Colon (tissue), 2 donors: Measurements from ENCODE around the gene MEN1.
"Not testable (repeated sequence)": the region's sequence is repeated elsewhere in the genome, so short reads cannot be mapped to it uniquely, and the experiment has no call there.

Source experiments
- FAIRE-seq: peaks from 2 replicates; lab custom pipeline; 2012; peaks lifted over from hg19 to GRCh38; lab: Jason Lieb, UNC
- donor health status: control.
- donor health status: control.

MEN1 gene

DNA sequence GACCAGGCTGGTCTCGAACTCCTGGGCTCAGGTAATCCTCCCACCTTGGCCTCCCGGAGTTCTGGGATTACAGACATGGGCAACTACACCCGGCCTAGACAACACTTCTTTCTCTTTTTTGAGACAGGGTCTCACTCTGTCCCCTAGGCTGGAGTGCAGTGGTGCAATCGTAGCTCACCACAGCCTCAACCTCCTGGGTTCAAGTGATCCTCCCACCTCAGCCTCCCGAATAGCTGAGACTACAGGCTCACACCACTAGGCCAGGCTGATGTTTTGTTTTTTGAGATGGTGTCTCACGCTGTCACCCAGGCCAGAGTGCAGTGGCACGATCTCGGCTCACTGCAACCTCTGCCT lies 35.4 kb upstream of the MEN1 start:
- FAIRE-seq = not testable (repeated sequence)

DNA sequence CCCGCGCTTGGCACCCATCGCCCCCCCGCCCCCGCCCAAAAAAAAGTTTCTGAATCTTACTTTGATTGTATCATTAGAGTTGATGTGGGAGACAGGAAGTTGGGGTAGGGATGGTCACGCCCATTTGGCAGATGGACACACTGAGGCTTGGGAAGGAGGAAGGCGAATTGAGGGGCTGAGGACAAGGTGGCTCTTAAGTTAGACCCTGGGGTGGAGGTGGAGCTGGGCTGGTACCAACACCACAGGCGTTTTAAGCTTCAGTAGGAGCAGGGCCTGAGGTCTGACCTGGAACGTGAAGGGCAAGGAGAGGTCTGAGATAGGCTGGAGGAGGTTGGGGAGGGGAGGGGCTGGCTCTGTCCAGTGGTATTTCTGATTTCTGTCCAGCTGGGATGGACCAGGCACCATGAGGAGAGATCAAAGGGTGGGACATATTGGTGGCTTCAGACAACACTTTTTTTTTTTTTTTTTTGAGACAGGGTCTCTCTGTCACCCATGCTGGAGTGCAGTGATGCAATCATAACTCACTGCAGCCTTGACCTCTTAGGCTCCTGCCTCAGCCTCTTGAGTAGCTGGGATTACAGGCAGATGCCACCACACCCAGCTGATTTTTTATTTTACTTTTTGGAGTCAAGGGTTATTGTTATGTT lies 34.9 kb upstream of the MEN1 start:
- FAIRE-seq = no peak

DNA sequence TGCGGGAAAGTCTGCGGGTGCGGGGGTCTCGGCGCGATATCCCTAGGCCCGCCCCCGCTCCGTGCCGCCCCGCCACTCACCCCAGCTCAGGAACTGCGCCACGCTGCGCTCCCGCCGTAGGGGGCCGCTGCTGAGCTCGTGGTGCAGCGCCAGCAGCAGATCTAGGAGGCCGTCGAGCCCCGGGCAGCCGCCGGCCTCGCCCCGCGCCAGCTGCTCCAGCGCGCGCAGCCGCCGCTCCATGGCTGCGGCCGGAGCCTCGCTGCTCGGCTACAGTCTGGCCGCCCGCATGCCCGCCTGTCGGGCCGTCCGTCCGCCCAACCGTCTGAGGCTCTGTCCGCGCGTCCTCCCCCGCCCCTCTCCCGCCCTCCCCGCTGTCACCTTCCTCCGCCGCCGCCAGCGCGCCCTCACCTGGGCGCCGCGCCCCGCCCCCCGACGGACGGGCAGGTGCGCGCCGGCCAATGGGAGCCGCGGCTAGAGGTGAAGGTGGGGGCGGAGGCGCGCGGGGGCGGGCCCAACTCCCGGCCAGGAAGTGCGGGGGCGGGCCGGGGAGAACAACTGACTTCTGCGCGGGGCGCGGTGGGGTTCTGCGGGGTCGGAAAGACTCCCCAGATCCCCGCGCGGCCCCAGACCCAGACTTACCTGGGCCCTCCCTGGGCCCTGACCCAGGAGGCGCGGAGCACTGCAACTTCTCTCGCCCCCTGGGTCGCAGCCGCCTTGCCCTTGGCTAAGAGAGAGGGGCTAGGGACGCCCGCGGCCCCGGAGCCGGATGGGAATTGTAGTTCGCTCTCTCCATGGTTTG lies 34.2 kb upstream of the MEN1 start, which contains the start of gene CDC42BPG:
Gene CDC42BPG (minus strand): TSS at position 324 of the 799 bp plus-strand sequence. CDS start 84 bp downstream, at position 240.
- no peak for FAIRE-seq

DNA sequence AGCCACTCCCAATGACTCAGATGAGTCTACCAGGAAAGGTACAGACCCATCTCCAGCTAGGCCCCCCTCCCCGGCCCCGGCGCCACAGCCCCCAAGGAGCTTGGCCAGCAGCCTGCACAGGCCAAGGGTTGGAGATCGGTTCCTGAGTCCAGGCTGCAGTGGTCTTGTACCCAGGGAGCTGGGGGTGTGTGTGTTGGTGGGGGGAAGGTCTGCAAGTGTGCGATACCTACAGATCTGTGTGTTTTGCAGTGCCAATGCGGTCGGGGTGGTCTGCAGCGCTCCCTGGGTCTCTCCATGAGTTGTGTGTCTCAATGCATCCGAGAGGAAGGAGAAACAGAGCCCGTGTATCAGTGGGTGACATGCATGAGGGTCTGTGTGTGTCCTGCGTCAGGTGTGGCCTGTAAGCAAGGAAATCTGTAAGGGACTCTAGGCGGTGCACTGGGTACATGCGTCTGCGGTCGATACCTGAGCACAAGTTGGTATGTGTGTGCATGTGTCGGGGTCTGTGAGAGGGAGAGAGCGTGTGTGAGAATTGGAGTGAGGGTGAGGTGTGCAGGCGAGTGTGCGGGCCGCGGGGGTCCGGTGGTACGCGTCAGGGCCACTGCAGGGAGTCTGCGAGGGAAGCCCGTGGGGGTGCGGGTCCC lies 33.5 kb upstream of the MEN1 start:
- no peak for FAIRE-seq

DNA sequence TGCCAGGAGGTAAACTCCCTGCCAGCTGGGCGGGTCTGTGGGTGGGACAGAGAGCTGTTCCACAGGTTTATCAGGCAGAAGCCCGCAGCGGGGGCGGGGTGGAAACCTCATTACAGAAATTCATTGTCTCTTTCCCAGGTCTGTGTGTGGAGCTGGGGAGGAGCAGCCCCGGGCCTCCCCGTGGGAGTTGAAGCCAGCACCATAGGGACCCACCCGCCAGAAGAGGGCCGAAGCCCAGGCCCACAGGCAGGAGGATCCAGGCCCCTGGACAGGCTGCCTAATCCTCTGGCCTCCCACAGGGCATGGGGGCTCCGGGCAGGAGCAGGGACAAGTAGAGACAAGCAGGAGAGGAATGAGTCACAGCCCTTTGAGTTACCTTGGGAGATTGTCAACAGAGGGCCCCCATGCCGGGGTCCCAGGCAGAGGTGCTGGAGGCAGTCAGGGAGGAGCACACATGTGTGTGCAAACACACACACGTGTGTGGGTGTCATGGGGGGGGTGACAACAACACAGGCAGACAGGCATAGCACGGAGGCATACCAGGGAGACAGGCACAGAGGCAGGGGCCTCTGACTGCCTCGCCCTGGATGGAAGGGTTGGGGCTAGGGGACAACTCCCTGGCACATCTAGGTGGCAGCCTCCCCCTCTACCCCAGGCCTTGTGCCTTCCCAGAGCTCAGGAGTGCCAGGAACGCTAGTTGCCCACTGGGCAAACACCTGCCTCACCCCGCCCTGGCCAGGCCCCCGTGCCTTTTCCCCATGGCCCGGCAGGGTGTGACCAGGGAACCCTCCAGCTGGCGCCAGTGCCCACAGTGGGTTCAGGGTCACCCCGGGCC lies 32.7 kb upstream of the MEN1 start:
- FAIRE-seq = no peak

DNA sequence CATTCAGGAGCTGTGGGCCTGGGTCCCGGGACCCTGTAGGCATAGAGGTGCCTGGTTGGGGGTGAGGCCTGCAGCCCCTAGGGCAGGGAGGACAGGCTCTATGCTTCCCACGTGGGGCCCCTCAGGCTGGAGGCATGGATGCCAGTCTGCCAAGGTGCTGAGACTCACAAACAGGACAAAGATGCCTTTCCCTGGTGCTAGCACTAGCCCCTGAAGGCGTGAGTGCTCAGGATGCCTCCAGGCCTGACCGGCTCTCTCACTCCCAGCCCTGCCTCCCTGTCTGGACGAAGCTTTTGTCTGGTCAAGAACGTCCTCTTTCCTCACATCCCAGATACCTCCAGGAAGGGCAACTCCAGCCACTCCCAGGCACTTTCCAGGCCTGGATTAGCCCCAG lies 32.0 kb upstream of the MEN1 start:
- no peak for FAIRE-seq

DNA sequence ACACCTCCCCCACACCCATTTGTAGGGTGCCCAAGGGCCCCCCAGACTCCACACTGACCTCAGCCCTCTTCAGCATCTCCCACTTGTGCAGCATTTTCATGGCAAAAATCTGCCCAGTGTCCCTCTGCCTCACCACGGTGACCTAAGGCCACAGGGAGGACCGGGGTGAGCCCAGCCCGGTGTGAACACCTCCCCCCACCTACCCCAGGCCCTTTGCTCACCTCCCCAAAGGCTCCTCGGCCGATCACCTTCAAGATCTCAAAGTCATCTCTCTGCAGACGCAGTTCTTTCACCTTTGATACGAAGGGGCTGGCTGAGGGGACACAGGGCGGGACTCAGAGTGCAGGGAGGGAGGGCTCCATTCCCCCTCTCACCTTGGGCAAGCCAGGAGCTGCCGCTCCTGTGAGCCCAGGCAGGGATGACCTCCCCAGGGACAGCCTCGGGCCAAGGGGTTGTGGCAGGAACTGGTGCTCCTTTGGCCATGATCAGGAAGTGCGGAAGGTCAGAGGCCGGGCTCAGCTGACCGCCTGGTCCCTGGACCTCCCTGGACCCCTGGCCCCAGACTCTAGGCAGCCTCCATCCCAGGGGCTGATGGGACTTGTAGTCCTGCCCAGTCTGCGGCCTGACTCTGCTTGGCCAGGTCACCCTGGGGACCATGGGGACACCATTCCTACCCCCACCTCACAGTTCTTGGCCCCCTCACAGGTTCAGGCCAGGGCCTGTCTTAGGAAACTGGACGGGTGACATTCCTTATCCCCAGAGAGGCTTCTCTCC lies 31.4 kb upstream of the MEN1 start:
- no peak for FAIRE-seq

DNA sequence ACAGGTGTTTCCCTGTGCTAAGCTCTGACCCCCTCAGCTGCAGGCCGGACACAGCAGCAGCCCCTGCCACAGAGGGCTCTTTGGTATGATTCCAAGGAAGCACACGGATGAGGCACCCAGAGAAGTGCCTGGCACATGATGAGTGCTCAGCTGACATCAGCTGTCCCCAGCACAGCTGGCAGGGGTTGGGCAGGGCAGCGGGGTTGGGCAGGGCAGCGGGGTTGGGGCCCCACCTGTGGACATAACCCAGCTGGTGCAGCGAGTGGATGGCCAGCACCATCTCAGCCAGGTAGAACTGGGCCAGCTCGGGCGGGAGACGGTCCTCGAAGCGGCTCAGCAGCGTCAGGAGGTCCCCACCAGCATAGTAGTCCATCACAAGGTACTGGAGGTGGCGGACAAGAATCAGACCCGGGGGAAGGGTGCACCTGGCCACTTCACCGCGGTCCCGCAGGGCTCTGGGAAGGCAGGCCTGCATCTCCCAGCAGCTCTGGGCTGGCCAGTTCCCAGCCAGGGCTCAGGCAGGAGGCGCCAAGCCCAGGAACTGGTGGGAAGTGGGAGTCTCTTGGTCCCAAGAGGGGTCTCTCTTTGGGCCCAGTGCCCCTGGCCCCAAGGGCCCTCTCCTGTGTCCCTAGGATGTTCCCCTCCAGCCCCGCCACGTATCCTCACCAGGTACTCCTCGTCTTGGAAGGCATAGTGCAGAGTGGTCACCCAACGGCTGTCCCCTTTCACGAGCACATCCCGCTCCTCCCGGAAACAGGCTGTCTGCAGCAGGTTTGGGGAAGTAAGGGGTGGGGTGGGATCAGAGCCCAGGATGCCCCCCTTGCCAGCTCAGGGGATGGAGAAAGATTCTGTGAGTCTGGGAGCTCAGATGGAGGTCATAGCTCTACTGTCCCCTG lies 29.8 kb upstream of the MEN1 start:
- FAIRE-seq = no peak

DNA sequence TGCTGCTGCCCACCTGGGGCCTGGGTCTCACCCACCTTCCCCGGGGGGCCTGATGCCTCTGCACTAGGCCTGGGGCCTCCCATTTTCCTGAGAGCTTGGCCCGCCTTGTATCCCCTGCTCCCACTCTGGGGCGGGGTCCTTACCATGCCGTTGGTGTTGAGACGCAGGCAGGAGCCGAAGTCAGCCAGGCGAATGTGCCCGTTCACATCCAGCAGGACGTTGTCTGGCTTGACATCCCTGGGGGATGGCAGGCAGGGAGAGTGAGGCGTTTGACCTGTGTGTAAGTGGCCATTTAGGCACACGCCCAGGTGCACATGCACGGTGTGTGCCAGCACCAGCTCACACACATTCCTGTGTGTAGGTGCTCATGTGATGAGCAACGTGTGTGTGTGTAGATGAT lies 29.0 kb upstream of the MEN1 start:
- FAIRE-seq = no peak

DNA sequence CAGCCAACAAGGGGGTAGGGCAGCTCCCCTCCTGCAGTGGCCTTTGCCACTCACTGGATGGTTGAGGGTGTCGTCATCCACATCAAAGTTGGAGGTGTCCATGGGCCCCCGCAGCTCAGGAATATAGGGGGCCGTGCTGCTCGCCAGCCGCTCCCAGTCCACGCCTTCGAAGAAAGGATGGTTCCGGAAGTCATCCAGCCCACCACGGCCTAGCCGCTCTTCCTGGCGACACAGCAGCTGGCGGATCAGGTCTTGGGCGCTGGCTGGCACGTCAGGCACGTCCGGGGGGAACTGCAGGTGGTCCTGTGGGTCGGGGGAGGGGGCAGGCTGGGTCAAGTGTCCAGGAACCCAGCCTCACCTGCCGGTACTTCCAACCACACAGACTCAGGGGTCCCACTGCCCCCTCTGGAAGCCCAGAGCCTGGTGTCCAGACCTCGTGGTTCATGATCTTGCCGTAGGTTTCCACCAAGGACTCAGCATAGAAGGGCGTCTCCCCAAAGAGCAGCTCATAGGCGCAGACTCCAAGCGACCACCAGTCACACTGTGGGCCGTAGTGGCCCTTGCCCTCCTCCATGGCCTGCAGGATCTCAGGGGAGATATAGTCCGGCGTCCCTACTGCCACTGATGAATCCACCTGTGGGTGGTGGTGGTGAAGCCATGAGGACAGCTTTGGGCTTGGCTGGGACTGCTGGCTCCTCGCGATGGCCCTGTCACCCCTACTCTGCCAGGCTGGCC lies 28.4 kb upstream of the MEN1 start:
- no peak for FAIRE-seq

DNA sequence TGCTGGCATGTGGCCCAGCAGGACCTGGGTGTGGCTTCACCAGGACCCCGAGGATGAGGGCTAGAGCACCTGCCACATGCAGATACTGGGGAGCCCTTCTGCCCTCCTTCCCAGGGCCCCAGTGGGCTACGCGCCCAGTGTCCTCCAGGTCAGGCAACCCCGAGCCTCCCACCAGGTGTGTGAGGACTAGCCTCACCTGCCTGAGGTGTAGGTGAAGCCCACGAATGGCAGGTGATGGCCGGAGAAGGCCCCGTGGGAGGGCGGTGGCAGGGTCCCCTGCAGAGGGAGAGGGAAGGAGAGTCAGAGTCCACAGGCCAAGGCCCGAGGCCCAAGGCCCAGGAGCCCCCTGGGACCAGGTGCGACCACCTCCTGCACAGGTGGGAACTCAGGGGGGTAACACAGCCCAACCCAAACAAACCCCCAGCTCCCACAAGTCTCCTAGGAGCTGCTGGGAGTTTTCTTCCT lies 27.6 kb upstream of the MEN1 start:
- FAIRE-seq = no peak

DNA sequence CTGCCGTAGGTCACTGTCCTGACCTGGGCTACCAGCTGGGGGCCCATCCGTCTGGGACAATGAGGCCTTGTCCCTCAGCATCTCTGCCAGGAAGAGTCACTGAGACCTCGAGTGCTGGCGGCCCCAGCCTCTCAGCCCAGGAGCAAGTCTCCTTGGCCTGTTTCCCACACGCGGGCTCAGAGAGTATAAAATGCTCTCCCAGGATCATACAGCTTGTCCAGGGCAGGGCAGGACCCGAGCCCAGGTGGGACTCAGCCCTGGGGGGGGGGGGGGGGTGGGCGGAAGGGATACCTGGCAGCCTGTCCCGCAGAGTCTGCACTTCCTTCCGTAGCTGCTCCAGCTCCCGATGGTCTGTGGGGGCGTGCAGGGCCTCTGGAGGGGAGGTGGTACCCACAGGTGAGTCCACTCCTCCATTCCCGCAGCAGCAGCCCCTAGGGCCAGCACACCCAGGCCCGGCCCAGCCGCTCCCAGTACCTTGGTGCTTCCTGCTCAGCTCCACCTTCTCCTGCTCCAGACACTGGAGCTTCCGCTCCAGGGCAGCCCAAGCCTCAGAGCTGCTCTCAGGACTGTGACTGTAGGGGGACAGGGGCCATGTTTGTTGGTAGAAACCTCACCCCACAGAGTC lies 26.2 kb upstream of the MEN1 start:
- FAIRE-seq = no peak

DNA sequence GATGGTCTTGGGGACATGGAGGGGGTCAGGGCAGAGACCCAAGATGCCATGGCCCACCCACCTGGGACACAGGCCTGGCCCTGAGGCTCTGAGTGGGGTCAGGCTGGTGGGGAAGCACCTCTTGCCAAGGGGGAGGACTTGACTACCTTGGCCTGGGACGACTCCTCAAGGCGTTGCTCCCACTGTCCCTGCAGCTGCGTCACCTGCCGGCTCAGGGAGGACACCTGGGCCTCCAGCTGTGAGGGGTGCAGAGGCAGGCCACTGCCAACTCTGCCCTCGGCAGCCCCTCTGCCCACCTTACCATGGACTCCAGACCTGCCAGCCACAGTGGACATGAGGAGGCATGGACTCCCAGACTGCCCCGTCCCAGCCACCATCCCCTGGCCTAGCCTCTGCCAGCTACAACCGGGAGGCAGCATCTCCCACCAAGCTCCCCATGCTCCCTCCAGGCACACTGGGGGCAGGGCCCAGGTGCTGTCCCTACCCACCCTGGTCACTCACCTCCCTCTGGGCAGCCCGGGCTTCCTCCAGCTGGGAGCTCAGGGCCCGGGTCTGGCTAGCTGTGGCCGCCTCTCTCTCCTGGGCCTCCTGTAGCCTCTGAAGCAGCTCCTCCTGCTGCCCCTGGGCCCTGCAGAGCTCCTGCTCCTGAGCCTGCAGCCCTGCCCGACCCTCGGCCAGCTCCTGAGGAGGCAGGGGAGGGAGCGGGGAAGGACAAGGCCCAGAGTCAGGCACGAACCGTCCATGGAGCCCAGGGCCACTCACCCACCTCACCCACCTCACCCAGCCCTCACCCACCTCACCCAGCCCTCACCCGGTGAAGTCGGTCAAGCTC lies 25.5 kb upstream of the MEN1 start:
- FAIRE-seq = no peak

DNA sequence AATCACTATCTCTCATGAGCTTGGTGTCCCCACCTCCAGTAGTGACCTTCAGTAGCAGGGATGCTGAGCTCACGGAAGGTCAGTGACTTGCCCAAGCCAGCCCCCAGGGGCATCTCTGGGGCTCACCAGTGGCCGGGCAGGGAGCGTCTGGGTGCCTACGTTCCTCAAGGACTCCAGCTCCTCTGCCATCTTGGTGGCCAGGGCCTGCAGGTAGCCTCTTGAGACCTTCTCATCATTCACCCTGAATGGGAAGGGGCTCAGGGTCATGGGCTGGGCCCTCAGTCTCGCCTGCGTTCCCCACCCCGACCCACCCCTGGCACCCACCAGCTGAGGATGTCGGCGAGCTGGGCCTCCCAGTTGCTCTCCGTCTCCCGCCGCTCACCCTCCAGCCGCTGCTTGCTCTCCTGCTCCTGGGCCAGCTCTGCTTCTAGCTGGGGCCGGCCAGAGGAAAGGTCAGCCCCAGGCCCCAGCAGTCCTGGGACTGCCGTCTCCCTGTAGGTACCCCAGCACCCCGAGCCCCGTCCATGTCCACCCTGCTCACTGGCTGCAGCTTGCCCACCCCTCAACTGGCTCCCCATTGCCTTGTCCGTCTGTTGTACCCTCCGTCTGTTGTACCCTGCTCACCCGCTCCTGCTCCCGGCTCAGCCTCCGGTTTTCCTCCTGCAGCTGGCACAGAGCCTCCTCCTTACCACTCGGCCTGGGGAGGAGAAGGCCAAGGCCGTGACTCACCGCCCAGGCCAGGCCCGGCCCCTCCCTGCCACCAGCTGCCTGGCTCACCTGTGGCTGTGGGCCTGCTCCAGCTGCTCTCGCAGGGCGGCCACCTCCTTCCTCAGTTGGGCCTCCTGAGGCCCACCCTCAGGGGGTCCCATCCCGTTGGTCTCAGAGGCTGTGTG lies 24.6 kb upstream of the MEN1 start:
- FAIRE-seq = no peak

DNA sequence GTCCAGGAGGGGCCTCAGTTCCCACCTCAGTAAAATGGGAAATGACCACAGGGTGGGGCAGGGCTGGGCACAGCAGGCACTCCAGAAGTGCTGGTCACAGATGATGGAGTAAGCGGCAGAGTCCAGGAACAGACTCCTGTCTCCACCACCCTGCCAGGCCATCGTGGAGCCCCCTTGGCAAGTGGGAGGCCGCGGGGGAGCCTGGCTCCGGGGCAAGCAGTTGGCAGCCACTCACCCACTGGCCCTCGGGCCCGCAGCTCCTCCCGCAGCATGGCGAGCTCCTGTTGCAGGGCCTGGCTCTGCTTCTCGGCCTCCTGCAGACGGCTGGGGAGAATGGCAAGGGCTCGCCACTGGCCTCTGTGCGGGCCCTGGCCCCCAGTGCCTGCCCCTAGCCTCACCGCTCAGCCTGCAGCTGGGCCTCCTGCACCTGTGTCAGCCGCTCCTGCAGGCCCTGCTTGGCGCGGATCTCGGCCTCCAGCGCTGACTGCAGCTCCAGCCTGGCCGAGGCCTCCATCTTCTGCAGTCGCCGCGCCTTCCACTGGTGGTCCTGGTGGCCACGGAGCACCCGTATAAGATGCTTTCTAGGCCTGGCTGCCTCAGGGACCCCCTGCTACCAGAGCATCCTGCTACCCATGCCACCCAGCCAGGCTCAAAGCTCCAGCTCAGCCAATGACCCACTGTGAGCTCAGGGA lies 23.8 kb upstream of the MEN1 start:
- no peak for FAIRE-seq

DNA sequence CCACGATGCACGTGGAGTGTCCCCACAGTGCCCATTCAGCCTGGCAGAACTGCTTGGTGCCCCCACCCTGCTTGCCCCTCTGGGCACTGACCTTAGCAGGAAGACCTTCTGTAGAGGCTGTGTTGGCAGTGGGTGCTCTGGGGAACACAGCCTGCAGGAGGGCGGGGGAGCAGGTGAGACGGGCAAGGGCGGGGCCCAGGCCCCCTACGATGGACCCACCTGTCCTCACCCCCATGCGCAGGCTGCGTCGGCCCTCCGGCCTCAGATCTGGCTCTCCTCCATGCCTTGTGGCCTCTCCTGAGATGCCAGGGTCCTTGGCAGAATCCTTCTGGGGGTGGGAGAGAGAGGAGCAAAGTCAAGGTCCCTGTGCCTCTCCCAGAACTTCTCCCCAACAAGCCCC lies 23.2 kb upstream of the MEN1 start:
- FAIRE-seq = no peak

DNA sequence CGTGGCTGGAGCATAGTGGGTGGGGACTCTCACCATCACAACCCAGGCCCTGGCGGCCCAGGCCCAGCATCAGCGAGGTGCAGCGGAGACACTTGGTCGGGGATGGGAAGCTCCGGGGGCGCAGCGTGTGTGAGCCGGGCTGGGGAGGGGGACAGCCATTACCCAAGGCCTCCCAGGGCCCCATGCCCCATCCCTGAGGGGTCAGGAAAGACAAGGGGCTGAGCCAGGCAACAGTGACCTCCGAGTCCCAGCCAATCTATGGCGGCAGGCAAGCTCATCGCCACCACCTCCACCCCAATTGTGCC lies 22.8 kb upstream of the MEN1 start:
- FAIRE-seq = no peak
